Liver (tissue), 3 donors: ENCODE measurements around the gene HLA-A.

Source experiments
- CTCF ChIP-seq: fragments of 150-350 bp; IDR thresholded peaks from 2 replicates; pipeline ENCODE4 v1.5.1; 2017; ENCODE audit warnings: improper control_type of control experiment, low read depth, low read length; ENCODE audit not compliant: missing input control
- EGR1 ChIP-seq, 2 donors: IDR thresholded peaks; 2 replicates each; pipeline ENCODE4 v1.6.1; 2016 to 2018; ENCODE audit warnings: antibody characterized with exemption in 2 of 2, low read depth in 2 of 2
- FOXA1 ChIP-seq: IDR thresholded peaks from 2 replicates; pipeline ENCODE4 v1.6.1; 2016; ENCODE audit warnings: antibody characterized with exemption
- GABPA ChIP-seq, 2 donors: IDR thresholded peaks in 1 of 2; conservative IDR thresholded peaks in 1 of 2; 2 replicates each; pipeline ENCODE4 v1.6.1; 2016; ENCODE audit warnings: antibody characterized with exemption in 2 of 2, mild to moderate bottlenecking in 1 of 2, moderate library complexity in 1 of 2
- MAX ChIP-seq: IDR thresholded peaks from 2 replicates; pipeline ENCODE4 v1.6.1; 2016; ENCODE audit warnings: antibody characterized with exemption
- RAD21 ChIP-seq, 2 donors: IDR thresholded peaks; 2 replicates each; pipeline ENCODE4 v1.6.1; 2016; ENCODE audit warnings: antibody characterized with exemption in 2 of 2, mild to moderate bottlenecking in 2 of 2
- SP1 ChIP-seq: IDR thresholded peaks from 2 replicates; pipeline ENCODE4 v1.6.1; 2018; ENCODE audit warnings: antibody characterized with exemption, mild to moderate bottlenecking
- YY1 ChIP-seq: IDR thresholded peaks from 2 replicates; pipeline ENCODE4 v1.6.1; 2016; ENCODE audit warnings: antibody characterized with exemption, mild to moderate bottlenecking
- donor health status: healthy.
- donor health status: healthy.

- no peak for TF ChIP-seq RAD21 (IDR thresholded peaks at IDR 0.05)
- TF ChIP-seq FOXA1 = no peak
- TF ChIP-seq SP1 = no peak
- TF ChIP-seq CTCF = no peak
- no peak for TF ChIP-seq GABPA (IDR thresholded peaks at IDR 0.05 in 1 of 2, conservative IDR thresholded peaks at IDR 0.05 in 1 of 2)
- no peak for TF ChIP-seq EGR1 (IDR thresholded peaks at IDR 0.05; ENCODE audit: low read depth in 2 of 2)
- TF ChIP-seq YY1 = no peak
- TF ChIP-seq MAX = no peak
Observed at GRCh38 chr6:29977425-29977727, 35.0 kb downstream of the HLA-A start.
